H7 (cell line): ENCODE results near the gene AHNAK. TPM values are rescaled to one million over a fixed set of nuclear protein-coding genes. Genes with fewer than 3 reads are reported as not detected.

Experiments
- DNase-seq: peaks from one replicate; pipeline ENCODE4 v3.0.0; 2012
- H3K27me3 ChIP-seq: 2 replicates; pipeline ENCODE4 v1.6.0; 2011; ENCODE audit warnings: mild to moderate bottlenecking, low read length; ENCODE audit not compliant: control insufficient read depth, insufficient read depth
- H3K36me3 ChIP-seq: replicated peaks from 2 replicates; pipeline ENCODE4 v1.5.1; 2011; ENCODE audit warnings: low read length; ENCODE audit not compliant: control insufficient read depth, insufficient read depth
- H3K4me3 ChIP-seq: 2 replicates; pipeline ENCODE4 v1.5.1; 2011; ENCODE audit warnings: low read depth, mild to moderate bottlenecking, control low read depth, low read length, moderate library complexity; ENCODE audit not compliant: insufficient read depth
- total RNA-seq: library from RNA; depleted of rRNA; stranded (reverse); fragments of >200 nt; shearing (Covaris generic); gene quantifications from 2 replicates; pipeline ENCODE4 v1.2.3, GENCODE V29; 2014

AHNAK gene
- total RNA-seq, 1 experiment from 2014 or later: 11.2 TPM

DNA sequence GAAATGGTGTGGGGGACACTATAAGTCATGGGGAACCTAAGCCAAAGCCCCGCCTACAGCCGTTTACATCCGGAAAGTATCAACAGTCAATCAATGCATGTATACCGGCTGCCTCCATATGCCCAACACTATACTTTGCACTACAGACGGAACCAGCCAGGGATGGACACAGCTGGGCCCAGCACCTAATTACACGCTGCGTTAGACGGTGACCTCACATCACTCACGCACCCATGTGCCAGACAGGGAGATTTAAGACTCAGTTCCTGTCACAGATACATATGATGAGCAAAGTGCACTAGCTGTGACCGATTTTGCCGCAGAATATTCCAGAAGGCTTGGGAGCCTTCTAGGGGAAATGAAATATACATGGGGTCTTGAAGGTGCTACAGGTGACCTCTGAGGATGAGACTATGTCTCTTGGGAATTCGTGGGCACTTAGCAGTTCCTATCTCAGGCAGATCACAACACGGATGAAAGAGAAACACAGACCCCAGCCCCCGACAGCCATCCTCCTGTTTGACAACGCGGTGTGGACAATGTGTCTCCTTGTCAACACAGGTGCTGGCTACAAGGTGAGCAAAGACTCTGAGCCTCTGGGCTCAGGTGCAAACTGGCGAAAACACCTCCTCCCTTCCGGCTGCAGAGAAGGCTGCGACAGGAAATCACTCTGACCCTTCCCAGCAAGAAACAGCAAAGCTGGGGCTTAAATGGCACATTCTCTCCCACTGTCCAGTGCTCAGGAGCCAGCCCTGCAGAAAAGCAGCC is 8.0 kb downstream of the AHNAK start:
- Histone ChIP-seq H3K4me3 (no peak overlapping the region), H3K27me3 (peaks cover 9% of the 10 kb centered on the region), H3K36me3 (no peaks in the 10 kb centered on the region)
- no peak for DNase-seq

DNA sequence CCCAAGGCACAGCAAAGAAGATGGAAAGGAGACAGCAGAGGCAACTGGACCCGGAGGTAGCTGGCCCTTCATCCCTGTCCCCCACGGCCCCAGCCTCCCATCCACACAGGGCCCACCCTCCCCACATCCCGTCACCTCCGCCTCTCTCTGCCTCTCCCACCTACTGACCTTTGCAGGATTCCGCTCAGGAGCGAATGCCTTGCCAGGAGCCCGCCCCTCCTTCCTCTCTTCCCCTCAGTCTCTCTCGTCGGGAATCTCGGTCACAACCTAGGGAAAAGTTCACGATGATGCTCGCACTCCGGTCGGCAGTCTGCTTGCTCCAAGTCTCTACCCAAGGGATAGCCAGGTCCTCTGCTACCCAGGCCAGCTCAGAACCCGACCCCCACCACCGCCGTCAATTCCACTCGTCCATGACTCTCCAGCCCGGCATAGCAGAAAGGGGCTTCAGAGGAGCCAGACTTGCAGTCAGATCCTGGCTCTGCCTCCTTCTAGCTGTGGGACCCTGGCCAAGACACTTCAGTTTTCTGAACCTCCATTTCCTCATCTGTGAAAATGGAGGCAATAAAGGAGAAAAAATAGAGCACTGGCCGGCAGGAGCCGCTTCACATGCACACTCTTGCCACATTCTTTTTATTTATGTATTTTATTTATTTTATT is 10.2 kb downstream of the AHNAK start:
- no peak overlapping the region for H3K4me3 ChIP-seq
- peak; percentile 71 for DNase-seq
- no peaks in the 10 kb centered on the region for H3K36me3 ChIP-seq
- no peaks in the 10 kb centered on the region for H3K27me3 ChIP-seq

DNA sequence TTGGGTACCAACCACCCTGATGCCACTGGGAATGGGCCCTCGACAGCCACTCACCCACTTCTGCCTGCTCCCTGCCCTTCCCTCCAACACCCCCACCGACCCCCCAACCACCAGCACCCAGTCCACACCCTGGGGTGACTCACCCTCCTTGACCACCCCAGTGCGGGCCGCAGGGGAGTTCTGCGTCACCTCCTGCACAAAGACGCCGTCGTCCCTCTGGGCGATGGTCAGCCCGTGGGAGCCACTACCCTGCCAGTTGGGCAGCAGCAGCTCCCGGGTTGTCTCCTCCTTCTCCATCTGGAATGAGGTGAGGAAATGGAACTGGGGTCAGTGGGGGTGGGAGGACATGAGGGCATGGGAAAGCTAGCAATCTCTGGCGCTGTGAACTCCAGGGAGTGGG is 10.8 kb downstream of the AHNAK start:
- Histone ChIP-seq H3K4me3 (no peak overlapping the region), H3K36me3 (no peaks in the 10 kb centered on the region), H3K27me3 (no peaks in the 10 kb centered on the region)
- peak; percentile 60 for DNase-seq

DNA sequence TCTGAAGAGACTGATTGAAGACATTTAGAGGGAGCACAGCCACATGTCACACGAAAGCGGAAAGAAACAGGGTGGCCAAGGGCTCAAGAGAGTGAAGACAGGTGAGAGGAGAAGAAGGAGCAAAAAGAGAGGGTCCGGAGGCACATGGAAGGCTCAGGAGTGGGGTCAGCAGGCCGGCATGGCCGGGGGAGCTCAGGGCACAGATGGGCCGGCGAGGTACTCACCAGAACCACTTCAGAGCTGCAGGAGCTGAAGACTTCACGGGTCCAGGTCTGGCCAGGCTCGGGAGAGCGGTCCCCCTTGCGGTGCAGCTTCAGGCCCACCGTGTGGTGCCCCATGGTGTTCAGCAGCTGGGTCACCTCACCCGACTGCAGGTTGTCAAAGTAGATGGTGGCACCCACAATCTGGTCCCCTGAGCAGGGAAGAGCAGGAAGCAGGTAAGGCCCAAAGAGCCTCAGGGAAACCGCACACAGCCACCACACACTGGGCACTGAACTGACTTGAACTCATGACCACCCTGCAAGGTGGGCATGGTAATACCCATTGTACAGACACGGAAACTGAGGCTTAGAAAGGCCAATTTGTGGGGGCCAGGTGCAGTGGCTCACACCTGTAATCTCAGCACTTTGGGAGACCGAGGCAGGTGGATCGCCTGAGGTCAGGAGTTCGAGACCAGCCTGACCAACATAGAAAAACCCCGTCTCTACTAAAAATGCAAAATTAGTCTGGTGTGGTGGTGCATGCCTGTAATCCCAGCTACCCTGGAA is 11.6 kb downstream of the AHNAK start:
- peak; percentile 43 for DNase-seq
- no peaks in the 10 kb centered on the region for H3K27me3 ChIP-seq
- H3K4me3 ChIP-seq: no peak overlapping the region
- H3K36me3 ChIP-seq: no peaks in the 10 kb centered on the region

DNA sequence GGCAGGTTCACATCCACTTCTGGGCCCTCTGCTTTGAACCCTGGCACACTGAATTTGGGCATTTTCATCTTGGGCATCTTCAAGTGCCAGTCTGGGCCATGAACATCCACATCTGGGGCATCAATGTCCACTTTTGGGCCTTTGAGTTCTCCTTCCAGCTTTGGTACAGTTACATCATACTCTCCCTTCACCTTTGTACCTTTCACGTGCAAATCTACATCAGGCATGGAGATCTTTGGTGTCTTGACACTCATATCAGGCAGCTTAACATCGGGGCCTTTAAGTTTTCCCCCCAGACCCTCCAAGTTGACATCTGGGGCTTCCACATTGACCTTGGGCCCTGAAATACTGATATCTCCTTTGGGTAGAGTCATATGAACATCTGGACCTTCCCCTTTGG is 14.5 kb downstream of the AHNAK start:
- no peak for DNase-seq
- H3K4me3 ChIP-seq: no peak overlapping the region
- H3K27me3 ChIP-seq: no peaks in the 10 kb centered on the region
- H3K36me3 ChIP-seq: no peaks in the 10 kb centered on the region

DNA sequence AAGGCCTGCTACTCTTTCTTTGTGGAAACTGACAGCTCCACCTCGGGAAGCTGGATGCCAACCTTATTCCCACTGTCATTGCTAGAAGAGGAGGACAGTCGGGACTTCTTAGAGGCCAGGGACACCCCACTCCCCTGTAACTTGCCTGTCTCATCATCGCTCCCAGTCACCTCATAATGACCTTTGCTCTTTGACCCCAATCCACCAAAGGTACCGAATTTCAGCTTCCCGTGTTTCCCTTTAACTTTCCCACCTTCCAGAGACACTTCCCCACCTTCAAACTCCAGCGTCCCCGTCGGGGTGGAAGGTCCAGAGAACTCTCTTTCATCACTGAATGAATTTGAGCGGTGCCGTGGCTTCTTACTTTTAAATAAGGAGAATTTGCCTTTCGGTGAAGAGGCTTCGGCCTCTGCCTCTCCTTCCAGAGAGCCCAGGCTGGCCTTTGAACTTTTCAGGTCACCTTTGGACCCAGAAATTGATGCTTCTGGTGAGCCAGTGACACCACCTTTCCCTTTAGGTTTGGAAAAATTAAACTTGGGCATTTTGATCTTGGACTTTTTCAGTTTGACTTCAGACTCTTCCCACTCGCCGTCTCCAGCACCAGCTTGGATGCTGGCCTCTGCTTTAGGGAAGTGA is 29.8 kb downstream of the AHNAK start:
- no peak for DNase-seq
- no peak overlapping the region for H3K4me3 ChIP-seq
- no peaks in the 10 kb centered on the region for H3K36me3 ChIP-seq
- H3K27me3 ChIP-seq: no peaks in the 10 kb centered on the region

DNA sequence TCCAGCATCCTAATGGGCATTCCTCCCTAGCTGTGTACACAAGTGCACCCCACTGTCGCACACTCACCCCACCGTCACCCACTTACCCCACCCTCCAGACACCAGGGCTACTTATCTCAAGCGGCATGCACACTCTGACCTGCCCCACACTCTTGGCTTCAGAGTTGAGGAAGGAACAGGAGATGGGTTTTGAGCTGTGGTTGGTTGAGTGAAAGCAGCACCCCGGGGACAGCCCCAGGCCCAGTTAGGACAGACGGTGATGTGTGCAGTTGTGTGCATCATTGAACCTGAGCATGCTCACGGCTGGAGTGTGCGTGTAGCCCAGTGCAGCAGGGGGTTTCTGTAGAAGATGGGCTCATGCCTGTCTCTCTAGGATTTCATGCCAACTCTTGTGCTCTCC is 32.5 kb downstream of the AHNAK start:
- H3K36me3 ChIP-seq: no peaks in the 10 kb centered on the region
- H3K4me3 ChIP-seq: no peak overlapping the region
- no peak for DNase-seq
- no peaks in the 10 kb centered on the region for H3K27me3 ChIP-seq

DNA sequence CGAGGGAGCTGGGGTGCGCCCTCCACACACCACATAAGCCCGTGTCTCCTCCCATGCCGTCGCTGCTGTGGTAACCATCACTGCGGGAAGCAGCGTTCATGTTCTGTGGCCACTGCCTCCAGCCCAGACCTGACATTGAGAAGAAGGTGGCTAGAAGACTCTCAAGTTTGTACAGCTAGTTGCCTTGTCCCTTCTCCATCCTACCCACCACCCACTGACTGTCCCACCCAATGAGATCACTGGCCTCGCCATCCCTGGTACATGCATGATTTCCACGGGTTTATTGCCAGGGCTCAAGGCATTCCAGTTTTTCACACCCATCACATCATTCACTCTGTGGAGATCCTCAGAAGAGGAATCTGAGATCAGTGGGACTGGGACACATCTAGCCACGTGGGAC is 33.0 kb downstream of the AHNAK start:
- DNase-seq: no peak
- no peaks in the 10 kb centered on the region for H3K36me3 ChIP-seq
- no peaks in the 10 kb centered on the region for H3K27me3 ChIP-seq
- H3K4me3 ChIP-seq: no peak overlapping the region

DNA sequence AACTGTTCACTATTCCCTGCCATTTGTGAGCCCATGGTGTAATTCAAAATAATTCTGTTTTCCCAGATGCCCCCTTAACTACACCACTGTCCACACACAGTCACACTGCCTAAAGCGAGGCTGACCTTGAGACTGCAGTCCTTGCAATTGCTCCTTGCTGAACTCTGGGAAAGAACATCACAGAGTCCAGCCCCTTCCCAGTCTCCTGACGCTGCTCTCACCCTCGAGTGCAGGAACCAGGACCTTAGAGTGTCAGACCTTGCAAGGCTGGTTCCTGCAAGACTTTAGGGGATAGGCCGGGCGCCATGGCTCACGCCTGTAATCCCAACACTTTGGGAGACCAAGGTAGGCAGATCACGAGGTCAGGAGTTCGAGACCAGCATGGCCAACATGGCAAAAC is 33.6 kb downstream of the AHNAK start:
- DNase-seq: no peak
- Histone ChIP-seq H3K4me3 (no peak overlapping the region), H3K27me3 (no peaks in the 10 kb centered on the region), H3K36me3 (no peaks in the 10 kb centered on the region)

DNA sequence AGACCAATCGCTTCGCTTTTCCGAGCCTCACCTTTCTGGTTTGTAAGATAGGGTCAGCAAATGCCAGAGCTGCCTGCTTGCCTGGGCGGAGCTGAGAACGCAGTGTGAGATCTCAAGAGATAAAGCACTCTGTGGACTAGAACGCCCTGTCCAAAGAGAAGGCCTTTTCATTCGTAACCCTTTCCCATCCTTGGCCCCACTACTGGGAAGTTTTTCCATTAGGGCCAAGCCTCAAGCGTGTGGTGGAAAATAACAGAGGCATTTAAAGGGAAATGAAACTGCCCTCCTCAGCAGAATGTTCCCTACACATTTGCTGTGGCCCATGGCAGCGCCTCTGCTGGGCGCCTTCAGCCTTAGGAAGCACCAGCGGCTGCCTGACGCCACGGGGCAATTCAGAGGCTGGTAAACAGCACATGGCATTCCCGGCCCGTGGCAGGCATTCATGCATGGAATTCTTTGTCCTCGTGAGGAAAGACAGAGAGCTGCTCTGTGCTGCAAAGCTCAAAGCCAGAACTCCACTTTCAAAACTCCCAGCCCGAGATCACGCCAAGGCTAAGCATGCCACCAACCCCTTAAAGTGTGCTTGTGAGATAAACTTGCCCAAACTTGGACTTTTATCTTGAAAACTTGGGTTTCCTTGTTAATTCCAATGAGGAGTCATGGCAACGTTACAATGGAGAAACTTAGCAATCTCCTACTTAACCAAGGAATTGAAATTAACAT is 38.1 kb downstream of the AHNAK start:
- peak; percentile 86 for DNase-seq
- Histone ChIP-seq H3K4me3 (no peak overlapping the region), H3K36me3 (no peaks in the 10 kb centered on the region), H3K27me3 (peaks cover 8% of the 10 kb centered on the region)

DNA sequence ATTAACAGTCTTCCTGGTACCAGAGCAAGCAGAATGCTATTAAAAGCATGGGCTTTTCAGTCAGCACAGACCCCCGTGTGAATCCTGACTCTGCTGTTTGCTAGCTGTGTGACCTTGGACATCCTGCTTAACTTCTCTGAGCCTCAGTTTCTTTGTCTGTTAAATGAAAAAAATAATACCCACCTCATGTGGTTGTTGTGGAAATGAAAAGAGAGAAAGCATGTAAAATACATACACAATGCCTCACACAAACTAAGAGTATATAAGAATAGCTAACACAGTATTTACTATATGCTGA is 39.5 kb downstream of the AHNAK start:
- H3K36me3 ChIP-seq: no peaks in the 10 kb centered on the region
- H3K4me3 ChIP-seq: no peak overlapping the region
- no peak for DNase-seq
- H3K27me3 ChIP-seq: peaks cover 8% of the 10 kb centered on the region

DNA sequence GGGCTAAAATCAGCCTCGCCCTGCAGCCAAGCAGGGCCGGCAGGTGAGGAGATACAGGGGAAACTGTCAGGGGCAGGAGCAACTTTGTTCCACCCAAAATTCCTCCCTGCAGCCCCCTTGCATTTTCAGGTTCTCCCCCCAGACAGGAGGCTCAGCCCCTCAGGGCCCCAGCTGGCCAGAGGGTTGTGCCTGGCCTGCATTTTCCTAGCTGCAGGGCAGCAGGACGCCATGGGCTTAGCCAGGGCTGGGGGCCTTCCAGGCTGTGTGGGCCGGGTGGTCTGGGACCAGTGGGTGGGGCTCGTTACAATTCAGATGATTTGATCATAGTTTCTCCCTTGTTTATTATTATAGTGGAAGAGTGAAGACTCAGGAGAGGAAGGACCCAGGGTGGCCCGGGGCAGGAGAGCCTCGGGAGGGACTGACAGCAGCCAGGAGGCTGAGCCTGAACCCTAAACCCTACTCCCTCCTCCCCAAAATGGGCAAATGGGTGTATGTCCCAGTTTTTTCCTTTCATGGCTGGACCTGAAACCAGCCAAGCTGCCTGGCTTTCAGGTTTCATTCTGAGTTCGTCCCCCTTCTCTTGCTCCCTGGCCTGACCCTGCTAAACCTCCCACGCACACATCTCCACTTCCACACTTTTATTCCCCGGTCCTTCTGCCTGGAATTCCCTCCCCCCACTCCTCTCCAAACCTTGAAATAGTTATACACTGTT is 40.0 kb downstream of the AHNAK start:
- no peak for DNase-seq
- Histone ChIP-seq H3K4me3 (no peak overlapping the region), H3K27me3 (peaks cover 8% of the 10 kb centered on the region), H3K36me3 (no peaks in the 10 kb centered on the region)

DNA sequence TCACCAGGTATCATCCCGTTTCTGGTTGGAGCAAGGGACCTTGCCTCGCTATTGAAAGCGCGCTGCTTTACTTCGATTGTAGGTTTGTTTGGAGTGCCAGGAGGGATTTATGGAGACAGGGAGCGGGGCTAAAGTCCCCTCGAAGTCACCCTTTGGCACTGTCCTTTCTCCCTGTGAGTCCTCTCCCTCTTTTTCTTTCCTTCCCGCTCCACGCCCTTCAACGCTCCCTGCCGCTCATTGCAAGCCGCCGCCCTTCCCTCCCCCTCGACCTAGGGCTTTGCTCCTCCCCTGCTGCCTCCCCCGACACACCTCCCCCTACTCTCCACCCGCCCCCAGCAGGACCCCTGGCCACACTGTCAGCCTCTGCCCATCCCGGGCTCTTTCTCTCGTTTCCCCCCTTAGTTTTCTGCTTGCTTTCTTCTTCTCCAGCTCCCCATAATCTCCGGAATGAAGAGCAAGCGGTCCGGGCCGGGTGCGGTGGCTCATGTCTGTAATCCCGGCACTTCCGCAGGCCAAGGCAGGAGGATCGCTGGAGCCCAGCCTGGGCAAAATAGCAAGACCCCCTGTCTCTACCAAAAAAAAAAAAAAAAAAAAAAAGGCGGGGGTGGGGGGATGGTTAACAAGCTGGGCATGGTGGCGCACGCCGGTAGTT is 41.0 kb downstream of the AHNAK start:
- DNase-seq: peak; percentile 91
- Histone ChIP-seq H3K4me3 (peak overlapping the region; percentile 31), H3K36me3 (no peaks in the 10 kb centered on the region), H3K27me3 (peaks cover 8% of the 10 kb centered on the region)
